B cell (primary cell): ENCODE measurements around the gene MAP3K7CL. TPM values are rescaled to one million over a fixed set of nuclear protein-coding genes. Genes with fewer than 3 reads are reported as not detected.

Source experiments
- ATAC-seq: fragments of 200-7000 bp; cut with Tn5 transposase; one replicate; pipeline ENCODE4 v1.10.0; 2021; ENCODE audit warnings: low read depth, mild to moderate bottlenecking, moderate number of reproducible peaks, moderate library complexity
- CTCF ChIA-PET: fragments of 350-600 bp; sonication (Branson Sonifier 250); formaldehyde crosslinking; loops from one replicate; lab custom pipeline; 2021; ENCODE audit warnings: antibody characterized with exemption, inconsistent platforms; lab: Charles Lee
- POLR2A ChIA-PET: fragments of 350-600 bp; sonication (Branson Sonifier 250); formaldehyde crosslinking; loops from one replicate; lab custom pipeline; 2021; ENCODE audit warnings: antibody characterized with exemption; lab: Charles Lee
- DNase-seq: peaks from one replicate; pipeline ENCODE4 v3.0.0; 2013
- H2AFZ ChIP-seq: 2 replicates; pipeline ENCODE4 v1.6.1; 2012; ENCODE audit warnings: mild to moderate bottlenecking, low read depth, low read length; ENCODE audit not compliant: insufficient read depth, poor library complexity, severe bottlenecking
- H3K27ac ChIP-seq, 2 donors: 1 replicate in 1 of 2; 2 replicates in 1 of 2; pipeline ENCODE4 v1.5.1; 2012 to 2013; ENCODE audit warnings: low read length in 2 of 2, mild to moderate bottlenecking in 2 of 2, moderate library complexity in 1 of 2
- H3K27me3 ChIP-seq, 4 experiments: fragments of 200-600 bp in 1 of 4; sonication (generic) in 1 of 4; replicated peaks in 1 of 4; 1 replicate in 2 of 4; 2 replicates in 2 of 4; pipeline versions ENCODE4 v1.6.1 to v1.7.0; 2013 to 2016; ENCODE audit warnings: low read length in 3 of 4, mild to moderate bottlenecking in 2 of 4, mixed read lengths in 1 of 4, moderate library complexity in 1 of 4; ENCODE audit not compliant: insufficient read depth in 4 of 4, control insufficient read depth in 3 of 4; ENCODE audit errors: control extremely low read depth in 1 of 4
- H3K36me3 ChIP-seq, 2 experiments: replicated peaks in 1 of 2; 1 replicate in 1 of 2; 2 replicates in 1 of 2; pipeline versions ENCODE4 v1.6.1 to v1.7.1; 2013; ENCODE audit warnings: low read length in 1 of 2; ENCODE audit not compliant: insufficient read depth in 2 of 2, control insufficient read depth in 1 of 2; ENCODE audit errors: control extremely low read depth in 1 of 2, extremely low read depth in 1 of 2
- H3K4me1 ChIP-seq, 2 donors: fragments of 200-600 bp in 1 of 2; sonication (generic) in 1 of 2; 1 replicate in 1 of 2; 2 replicates in 1 of 2; pipeline versions ENCODE4 v1.5.1 to v1.6.1; 2013 to 2017; ENCODE audit warnings: low read length in 2 of 2; ENCODE audit not compliant: control insufficient read depth in 2 of 2, insufficient read depth in 2 of 2
- H3K4me2 ChIP-seq: replicated peaks from 2 replicates; pipeline ENCODE3; 2012; ENCODE audit warnings: mild to moderate bottlenecking, low read depth, low read length; ENCODE audit not compliant: poor library complexity, severe bottlenecking
- H3K4me3 ChIP-seq, 5 experiments: fragments of 200-600 bp in 1 of 5; sonication (generic) in 1 of 5; 1 replicate in 3 of 5; 2 replicates in 2 of 5; pipeline versions ENCODE4 v1.5.1 to v1.7.0; 2011 to 2016; ENCODE audit warnings: low read length in 4 of 5, mild to moderate bottlenecking in 4 of 5, low read depth in 2 of 5, control low read depth in 1 of 5, moderate library complexity in 1 of 5; ENCODE audit not compliant: insufficient read depth in 1 of 5; ENCODE audit errors: control extremely low read depth in 1 of 5, extremely low read depth in 1 of 5
- H3K79me2 ChIP-seq: fragments of 200-600 bp; sonication (generic); one replicate; pipeline ENCODE4 v1.6.0; 2016; ENCODE audit warnings: low read length; ENCODE audit not compliant: control insufficient read depth, insufficient read depth
- H3K9ac ChIP-seq: fragments of 200-600 bp; sonication (generic); 2 replicates; pipeline ENCODE4 v1.6.1; 2017; ENCODE audit warnings: mild to moderate bottlenecking, low read length, moderate library complexity
- H3K9me3 ChIP-seq, 3 donors: one replicate each; pipeline versions ENCODE4 v1.6.1 to v1.7.1; 2013; ENCODE audit warnings: low read length in 2 of 3; ENCODE audit not compliant: control insufficient read depth in 2 of 3, insufficient read depth in 1 of 3; ENCODE audit errors: control extremely low read depth in 1 of 3
- H4K20me1 ChIP-seq: 2 replicates; pipeline ENCODE4 v1.6.0; 2012; ENCODE audit warnings: mild to moderate bottlenecking, low read length; ENCODE audit not compliant: insufficient read depth, control insufficient read depth, poor library complexity, severe bottlenecking
- H3K27ac Mint-ChIP-seq: one replicate; pipeline ENCODE4 v1.8.0; 2021; ENCODE audit warnings: mixed read lengths
- H3K27me3 Mint-ChIP-seq: one replicate; pipeline ENCODE4 v1.8.0; 2021; ENCODE audit warnings: mixed read lengths
- H3K4me1 Mint-ChIP-seq: one replicate; pipeline ENCODE4 v1.8.0; 2021; ENCODE audit warnings: mixed read lengths
- H3K4me3 Mint-ChIP-seq: one replicate; pipeline ENCODE4 v1.8.0; 2021; ENCODE audit warnings: mixed read lengths
- H3K9me3 Mint-ChIP-seq: one replicate; pipeline ENCODE4 v1.8.0; 2022; ENCODE audit warnings: mixed read lengths; ENCODE audit not compliant: insufficient read depth
- CTCF ChIP-seq: fragments of 200-600 bp; IDR thresholded peaks from one replicate; pipeline ENCODE4 v1.8.0; 2022; ENCODE audit warnings: antibody characterized with exemption, mild to moderate bottlenecking
- EZH2 ChIP-seq: IDR thresholded peaks from 2 replicates; pipeline ENCODE4 v1.6.1; 2012; ENCODE audit warnings: borderline replicate concordance, low read depth, mild to moderate bottlenecking, moderate library complexity, low read length; ENCODE audit not compliant: insufficient read depth, poor library complexity, severe bottlenecking
- WGBS: methylation state at CpG from one replicate; pipeline ENCODE4 v1.1.5; 2013; ENCODE audit warnings: missing lambda C conversion rate; ENCODE audit not compliant: insufficient coverage; 5-methylcytosine and 5-hydroxymethylcytosine counted together
- intact Hi-C: fragments of 100-400 bp; cut with micrococcal nuclease; formaldehyde crosslinking; loops from one replicate; pipeline ENCODE4 v1.10.0; 2022
- polyA plus RNA-seq: library from polyadenylated mRNA; depleted of rRNA; stranded (reverse); fragments of >200 nt; gene quantifications from 2 replicates; pipeline ENCODE4 v1.2.3, GENCODE V29; 2012
- total RNA-seq, 2 donors: library from RNA; stranded (reverse); fragments of 120-200 nt in 1 of 2; gene quantifications; 1 replicate in 1 of 2; 2 replicates in 1 of 2; pipeline versions ENCODE4 v1.2.3 to v1.2.4, GENCODE V29; 2013 to 2022

Gene MAP3K7CL
- total and polyA plus RNA-seq, 2 donors (not counting 1 experiment from before 2014, with no cell fraction given) = 8.9 to 11.9 TPM

GRCh38 chr21:29181799-29182470 is 51.5 kb downstream of the MAP3K7CL start:
- Histone ChIP-seq H3K9me3 (no peaks in the 10 kb centered on the region), H3K36me3 (no peaks in the 10 kb centered on the region), H3K4me2 (no peak overlapping the region), H4K20me1 (no peaks in the 10 kb centered on the region), H2AFZ (no peak overlapping the region), H3K4me1 (peaks cover 6 to 8% of the 10 kb centered on the region in 2 donors), H3K4me3 (no peak overlapping the region), H3K27ac (no peak overlapping the region), H3K27me3 (no peaks in the 10 kb centered on the region), H3K79me2 (no peaks in the 10 kb centered on the region), H3K9ac (no peak overlapping the region)
- POLR2A ChIA-PET = no interaction called here
- intact Hi-C loops = no loop called here
- Mint-ChIP-seq H3K4me3 (no peak overlapping the region), H3K9me3 (no peaks in the 10 kb centered on the region), H3K4me1 (peaks cover 14% of the 10 kb centered on the region), H3K27me3 (no peaks in the 10 kb centered on the region), H3K27ac (peak overlapping the region; percentile 2)
- TF ChIP-seq EZH2 = no peak
- TF ChIP-seq CTCF = no peak
- WGBS = 76% methylated on average over 2 of the region's 9 CpGs
- CTCF ChIA-PET = interaction anchor here (0.5 kb wide), 1 partner anchor 243 kb away, joined by 4 read pairs; no protein-coding TSS in a partner anchor
- DNase-seq (no peak), ATAC-seq (no peak)

GRCh38 chr21:29182691-29183092 is 52.2 kb downstream of the MAP3K7CL start:
- H3K27ac Mint-ChIP-seq = no peak overlapping the region
- intact Hi-C loops = no loop called here

More at GRCh38 chr21:29182691-29183092, 52.2 kb downstream of the MAP3K7CL start:
- ATAC-seq (no peak), DNase-seq (no peak)
- Histone ChIP-seq H3K27me3 (no peaks in the 10 kb centered on the region), H3K36me3 (no peaks in the 10 kb centered on the region), H4K20me1 (no peaks in the 10 kb centered on the region), H3K4me2 (no peak overlapping the region), H3K9ac (no peak overlapping the region), H3K79me2 (no peaks in the 10 kb centered on the region), H3K9me3 (no peaks in the 10 kb centered on the region), H2AFZ (no peak overlapping the region), H3K4me1 (peaks cover 6 to 7% of the 10 kb centered on the region in 2 donors), H3K27ac (no peak overlapping the region), H3K4me3 (no peak overlapping the region)
- POLR2A ChIA-PET = no interaction called here
- CTCF ChIA-PET = no interaction called here
- Mint-ChIP-seq H3K4me1 (peaks cover 13% of the 10 kb centered on the region), H3K9me3 (no peaks in the 10 kb centered on the region), H3K27me3 (no peaks in the 10 kb centered on the region), H3K4me3 (no peak overlapping the region)
- WGBS = no CpG with 5 or more reads among the region's 4 CpGs
- no peak for TF ChIP-seq CTCF
- TF ChIP-seq EZH2 = no peak
